H1 (cell line): ENCODE data around the gene RXFP1.

ENCODE experiments used
- CTCF ChIP-seq, 3 experiments: IDR thresholded peaks; 1 replicate in 2 of 3; 2 replicates in 1 of 3; pipeline versions ENCODE4 v1.5.1 to v1.6.1; 2011; ENCODE audit warnings: low read length in 3 of 3, mild to moderate bottlenecking in 3 of 3, inconsistent platforms in 2 of 3, low read depth in 1 of 3, moderate library complexity in 1 of 3; ENCODE audit not compliant: insufficient read depth in 1 of 3; ENCODE audit errors: control extremely low read depth in 1 of 3
- POU5F1 ChIP-seq: IDR thresholded peaks from 2 replicates; pipeline ENCODE4 v1.6.1; 2011; ENCODE audit warnings: low read depth, mild to moderate bottlenecking, low read length, moderate library complexity

- TF ChIP-seq CTCF (IDR thresholded peaks at IDR 0.05; ENCODE audit: control extremely low read depth in 1 of 3, insufficient read depth in 1 of 3, low read depth in 1 of 3, low read length in 3 of 3) (no peak), POU5F1 (no peak)
Measured at GRCh38 chr4:158625544-158625943, 103.9 kb downstream of the RXFP1 start.
